ENCODE measurements around the gene XIST.
"Not testable (repeated sequence)": the region's sequence is repeated elsewhere in the genome, so short reads cannot be mapped to it uniquely, and the experiment has no call there.

XIST gene

GRCh38 chrX:73823473-73824004 is 29.0 kb downstream of the XIST start:
- CTCF ChIA-PET: no interaction called here
- no peaks in the 10 kb centered on the region for H3K27me3 ChIP-seq (replicated peaks in 2 of 5; ENCODE audit: control insufficient read depth in 4 of 5, insufficient read depth in 5 of 5, low read length in 4 of 5)
- H3K4me3 ChIP-seq (ENCODE audit: control insufficient read depth in 1 of 7, extremely low read depth in 1 of 7, insufficient read depth in 4 of 7, low read depth in 2 of 7, low read length in 6 of 7): no peak overlapping the region
- no peak for DNase-seq
- no peak overlapping the region for H3K27ac ChIP-seq (ENCODE audit: insufficient read depth in 1 of 2, low read depth in 1 of 2, low read length in 2 of 2, poor library complexity in 1 of 2, severe bottlenecking in 2 of 2)
- WGBS (ENCODE audit: insufficient coverage): 100% methylated on average over 1 of the region's 2 CpGs
- H3K9me3 ChIP-seq (ENCODE audit: control extremely low read depth in 1 of 5, control insufficient read depth in 4 of 5, insufficient read depth in 2 of 5, low read depth in 1 of 5, low read length in 4 of 5): no peaks in the 10 kb centered on the region
- POLR2A ChIA-PET: no interaction called here
- H3K4me1 ChIP-seq (ENCODE audit: control extremely low read depth in 1 of 4, control insufficient read depth in 4 of 4, insufficient read depth in 4 of 4, low read length in 3 of 4): no peaks in the 10 kb centered on the region
- H3K36me3 ChIP-seq (ENCODE audit: control insufficient read depth in 4 of 4, insufficient read depth in 4 of 4, low read length in 3 of 4): peaks cover 0 to 36% (median 9%) of the 10 kb centered on the region in 4 experiments

GRCh38 chrX:73822775-73823174 is 29.7 kb downstream of the XIST start:
- H3K4me3 ChIP-seq (ENCODE audit: control insufficient read depth in 1 of 7, extremely low read depth in 1 of 7, insufficient read depth in 4 of 7, low read depth in 2 of 7, low read length in 6 of 7): no peak overlapping the region
- no peaks in the 10 kb centered on the region for H3K4me1 ChIP-seq (ENCODE audit: control extremely low read depth in 1 of 4, control insufficient read depth in 4 of 4, insufficient read depth in 4 of 4, low read length in 3 of 4)
- H3K27me3 ChIP-seq (replicated peaks in 2 of 5; ENCODE audit: control insufficient read depth in 4 of 5, insufficient read depth in 5 of 5, low read length in 4 of 5): no peaks in the 10 kb centered on the region
- WGBS (ENCODE audit: insufficient coverage): 90% methylated on average over 2 of the region's 4 CpGs
- no peaks in the 10 kb centered on the region for H3K9me3 ChIP-seq (ENCODE audit: control extremely low read depth in 1 of 5, control insufficient read depth in 4 of 5, insufficient read depth in 2 of 5, low read depth in 1 of 5, low read length in 4 of 5)
- ChIA-PET POLR2A (no interaction called here), CTCF (no interaction called here)
- no peak for DNase-seq
- H3K36me3 ChIP-seq (ENCODE audit: control insufficient read depth in 4 of 4, insufficient read depth in 4 of 4, low read length in 3 of 4): peaks cover 0 to 29% (median 9%) of the 10 kb centered on the region in 4 experiments
- H3K27ac ChIP-seq (ENCODE audit: insufficient read depth in 1 of 2, low read depth in 1 of 2, low read length in 2 of 2, poor library complexity in 1 of 2, severe bottlenecking in 2 of 2): no peak overlapping the region

GRCh38 chrX:73821921-73822559 is 30.5 kb downstream of the XIST start:
- CTCF ChIA-PET: no interaction called here
- H3K36me3 ChIP-seq (ENCODE audit: control insufficient read depth in 4 of 4, insufficient read depth in 4 of 4, low read length in 3 of 4): peaks cover 0 to 22% (median 9%) of the 10 kb centered on the region in 4 experiments
- H3K4me1 ChIP-seq (ENCODE audit: control extremely low read depth in 1 of 4, control insufficient read depth in 4 of 4, insufficient read depth in 4 of 4, low read length in 3 of 4): no peaks in the 10 kb centered on the region
- POLR2A ChIA-PET: no interaction called here
- no CpG with 5 or more reads among the region's 4 CpGs for WGBS (ENCODE audit: insufficient coverage)
- no peak for DNase-seq
- no peaks in the 10 kb centered on the region for H3K27me3 ChIP-seq (replicated peaks in 2 of 5; ENCODE audit: control insufficient read depth in 4 of 5, insufficient read depth in 5 of 5, low read length in 4 of 5)
- no peaks in the 10 kb centered on the region for H3K9me3 ChIP-seq (ENCODE audit: control extremely low read depth in 1 of 5, control insufficient read depth in 4 of 5, insufficient read depth in 2 of 5, low read depth in 1 of 5, low read length in 4 of 5)
- no peak overlapping the region for H3K27ac ChIP-seq (ENCODE audit: insufficient read depth in 1 of 2, low read depth in 1 of 2, low read length in 2 of 2, poor library complexity in 1 of 2, severe bottlenecking in 2 of 2)
- H3K4me3 ChIP-seq (ENCODE audit: control insufficient read depth in 1 of 7, extremely low read depth in 1 of 7, insufficient read depth in 4 of 7, low read depth in 2 of 7, low read length in 6 of 7): no peak overlapping the region

GRCh38 chrX:73819864-73820558 is 32.5 kb downstream of the XIST start:
- H3K4me3 ChIP-seq (ENCODE audit: control insufficient read depth in 1 of 7, extremely low read depth in 1 of 7, insufficient read depth in 4 of 7, low read depth in 2 of 7, low read length in 6 of 7); H3K27me3 ChIP-seq (replicated peaks in 2 of 5; ENCODE audit: control insufficient read depth in 4 of 5, insufficient read depth in 5 of 5, low read length in 4 of 5); H3K9me3 ChIP-seq (ENCODE audit: control extremely low read depth in 1 of 5, control insufficient read depth in 4 of 5, insufficient read depth in 2 of 5, low read depth in 1 of 5, low read length in 4 of 5); CTCF ChIA-PET; DNase-seq; H3K4me1 ChIP-seq (ENCODE audit: control extremely low read depth in 1 of 4, control insufficient read depth in 4 of 4, insufficient read depth in 4 of 4, low read length in 3 of 4); POLR2A ChIA-PET; H3K36me3 ChIP-seq (ENCODE audit: control insufficient read depth in 4 of 4, insufficient read depth in 4 of 4, low read length in 3 of 4); H3K27ac ChIP-seq (ENCODE audit: insufficient read depth in 1 of 2, low read depth in 1 of 2, low read length in 2 of 2, poor library complexity in 1 of 2, severe bottlenecking in 2 of 2): not testable (repeated sequence)
- 96% methylated on average over 4 of the region's 10 CpGs for WGBS (ENCODE audit: insufficient coverage)

DNA sequence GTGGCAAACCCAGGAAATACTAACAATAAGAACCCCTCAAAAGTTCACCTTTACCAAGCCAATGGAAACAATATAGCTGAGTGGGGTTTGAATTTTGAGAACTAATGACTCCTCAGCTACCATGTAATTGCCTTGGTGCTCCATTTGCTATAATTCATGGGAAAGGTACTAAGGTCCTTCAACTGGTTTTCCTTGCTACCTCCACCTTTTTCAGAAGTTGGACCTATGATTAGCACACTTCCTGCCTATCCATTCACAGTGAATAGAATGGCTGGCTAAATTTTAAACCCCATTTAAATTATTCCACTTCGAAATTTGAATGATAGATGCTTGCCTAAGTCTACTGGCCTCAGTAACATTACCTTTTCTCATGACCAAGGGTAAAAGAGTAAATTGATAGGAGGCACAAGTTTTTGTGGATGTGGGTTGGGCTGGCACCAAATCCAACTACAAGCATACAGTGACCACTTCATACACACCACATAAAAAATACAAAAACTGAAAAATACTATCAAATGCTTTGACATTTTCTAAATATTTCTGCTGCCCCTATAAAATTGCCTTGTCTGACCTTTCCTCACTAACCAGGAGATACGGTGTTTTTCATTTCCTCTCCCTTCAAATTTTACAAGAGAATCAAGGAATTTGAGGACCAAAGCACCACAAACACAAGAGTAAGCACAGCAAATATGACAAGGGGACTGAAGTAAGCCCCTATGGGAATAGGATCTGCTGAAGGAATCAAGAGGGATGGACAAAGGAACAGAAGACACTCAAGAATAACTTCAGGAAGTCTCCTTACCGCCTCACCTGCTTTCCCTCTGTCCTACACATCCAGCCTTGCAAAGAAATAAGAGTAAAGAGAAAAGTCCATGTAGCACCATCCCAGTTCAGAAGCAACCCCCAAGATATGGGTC is 34.1 kb downstream of the XIST start:
- CTCF ChIA-PET: no interaction called here
- no peak overlapping the region for H3K27ac ChIP-seq (ENCODE audit: insufficient read depth in 1 of 2, low read depth in 1 of 2, low read length in 2 of 2, poor library complexity in 1 of 2, severe bottlenecking in 2 of 2)
- POLR2A ChIA-PET: no interaction called here
- 100% methylated on average over 2 of the region's 3 CpGs for whole genome bisulfite sequencing (ENCODE audit: insufficient coverage)
- H3K36me3 ChIP-seq (ENCODE audit: control insufficient read depth in 4 of 4, insufficient read depth in 4 of 4, low read length in 3 of 4): peaks cover 0 to 8% (median 3%) of the 10 kb centered on the region in 4 experiments
- H3K4me3 ChIP-seq (ENCODE audit: control insufficient read depth in 1 of 7, extremely low read depth in 1 of 7, insufficient read depth in 4 of 7, low read depth in 2 of 7, low read length in 6 of 7): no peak overlapping the region
- DNase-seq: no peak
- no peaks in the 10 kb centered on the region for H3K9me3 ChIP-seq (ENCODE audit: control extremely low read depth in 1 of 5, control insufficient read depth in 4 of 5, insufficient read depth in 2 of 5, low read depth in 1 of 5, low read length in 4 of 5)
- no peaks in the 10 kb centered on the region for H3K4me1 ChIP-seq (ENCODE audit: control extremely low read depth in 1 of 4, control insufficient read depth in 4 of 4, insufficient read depth in 4 of 4, low read length in 3 of 4)
- H3K27me3 ChIP-seq (replicated peaks in 2 of 5; ENCODE audit: control insufficient read depth in 4 of 5, insufficient read depth in 5 of 5, low read length in 4 of 5): peaks cover 0 to 2% (median 0%) of the 10 kb centered on the region in 5 experiments

DNA sequence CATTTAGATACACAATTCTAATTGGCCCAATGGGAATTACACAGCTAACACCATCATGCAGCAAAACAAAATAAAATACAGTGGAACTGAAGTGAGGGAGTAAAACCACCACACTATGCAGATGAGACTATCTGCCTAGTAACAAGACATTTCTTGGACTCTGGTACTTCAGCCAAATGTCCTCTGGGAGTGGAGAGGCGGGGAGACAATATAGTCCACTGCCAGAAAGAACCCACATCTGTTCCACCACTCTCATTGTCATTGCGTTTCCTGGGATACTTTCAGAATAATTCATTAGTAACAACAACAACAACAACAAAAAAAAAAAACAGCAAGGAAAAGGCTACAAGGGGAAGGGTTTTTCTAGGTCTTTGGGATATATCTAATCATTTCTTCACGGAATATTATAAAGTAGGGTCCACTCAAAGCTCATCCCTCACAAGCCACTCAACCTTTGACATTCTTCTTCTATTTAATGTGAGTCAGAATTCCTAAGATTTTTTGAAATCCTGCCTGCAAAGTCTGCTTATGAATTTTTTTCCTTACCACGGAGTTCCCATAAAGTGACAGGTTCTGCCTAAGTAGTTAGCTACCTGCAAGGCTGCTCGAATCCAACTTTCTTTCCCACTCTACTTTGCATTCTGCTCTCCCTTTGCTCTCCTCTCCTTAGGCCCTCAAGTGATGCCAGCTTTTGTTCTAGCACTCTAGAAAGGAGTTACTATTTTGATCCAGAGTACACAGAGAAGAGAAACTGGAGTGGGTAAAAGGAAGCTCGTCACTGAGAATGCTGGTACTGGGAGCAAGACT is 34.9 kb downstream of the XIST start:
- H3K27ac ChIP-seq (ENCODE audit: insufficient read depth in 1 of 2, low read depth in 1 of 2, low read length in 2 of 2, poor library complexity in 1 of 2, severe bottlenecking in 2 of 2): no peak overlapping the region
- peaks cover 0 to 8% (median 3%) of the 10 kb centered on the region in 4 experiments for H3K36me3 ChIP-seq (ENCODE audit: control insufficient read depth in 4 of 4, insufficient read depth in 4 of 4, low read length in 3 of 4)
- ChIA-PET POLR2A (no interaction called here), CTCF (no interaction called here)
- 75% methylated on average over 2 of the region's 6 CpGs for WGBS (ENCODE audit: insufficient coverage)
- DNase-seq: no peak
- H3K4me3 ChIP-seq (ENCODE audit: control insufficient read depth in 1 of 7, extremely low read depth in 1 of 7, insufficient read depth in 4 of 7, low read depth in 2 of 7, low read length in 6 of 7): no peak overlapping the region
- H3K9me3 ChIP-seq (ENCODE audit: control extremely low read depth in 1 of 5, control insufficient read depth in 4 of 5, insufficient read depth in 2 of 5, low read depth in 1 of 5, low read length in 4 of 5): no peaks in the 10 kb centered on the region
- peaks cover 0 to 2% (median 0%) of the 10 kb centered on the region in 5 experiments for H3K27me3 ChIP-seq (replicated peaks in 2 of 5; ENCODE audit: control insufficient read depth in 4 of 5, insufficient read depth in 5 of 5, low read length in 4 of 5)
- no peaks in the 10 kb centered on the region for H3K4me1 ChIP-seq (ENCODE audit: control extremely low read depth in 1 of 4, control insufficient read depth in 4 of 4, insufficient read depth in 4 of 4, low read length in 3 of 4)
